Measurements from ENCODE around the gene PDE5A. TPM values are rescaled to one million over a fixed set of nuclear protein-coding genes. Genes with fewer than 3 reads are reported as not detected.

PDE5A gene
- polyA plus RNA-seq, 1 donor (not counting 4 experiments of a cell fraction or from before 2014, with no cell fraction given): 3.6 TPM

DNA sequence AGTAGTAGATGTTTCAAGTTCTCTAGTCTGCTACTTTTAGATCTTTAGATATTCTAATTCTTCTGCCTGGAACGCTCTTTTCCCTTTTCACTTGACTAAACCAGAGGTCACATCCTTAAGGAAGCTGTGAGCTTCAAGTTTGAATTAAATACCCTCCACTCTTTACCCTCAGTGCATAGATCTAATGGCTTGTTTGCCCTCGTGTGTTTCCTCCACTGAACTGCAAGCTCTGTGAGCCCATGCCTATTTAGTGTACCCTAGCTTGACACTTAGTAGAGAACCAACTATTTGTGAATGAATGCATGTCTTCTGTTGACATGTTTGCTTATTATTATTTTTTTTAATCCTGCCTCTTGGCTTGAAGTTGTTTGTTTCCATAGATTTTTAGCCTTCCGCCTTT, 138.3 kb downstream of the PDE5A start:
- no peaks in the 10 kb centered on the region for H3K79me2 ChIP-seq (ENCODE audit: control insufficient read depth, insufficient read depth, low read length)
- H2AFZ ChIP-seq (ENCODE audit: control insufficient read depth, low read length): no peak overlapping the region
- TF ChIP-seq, protein P1, sequence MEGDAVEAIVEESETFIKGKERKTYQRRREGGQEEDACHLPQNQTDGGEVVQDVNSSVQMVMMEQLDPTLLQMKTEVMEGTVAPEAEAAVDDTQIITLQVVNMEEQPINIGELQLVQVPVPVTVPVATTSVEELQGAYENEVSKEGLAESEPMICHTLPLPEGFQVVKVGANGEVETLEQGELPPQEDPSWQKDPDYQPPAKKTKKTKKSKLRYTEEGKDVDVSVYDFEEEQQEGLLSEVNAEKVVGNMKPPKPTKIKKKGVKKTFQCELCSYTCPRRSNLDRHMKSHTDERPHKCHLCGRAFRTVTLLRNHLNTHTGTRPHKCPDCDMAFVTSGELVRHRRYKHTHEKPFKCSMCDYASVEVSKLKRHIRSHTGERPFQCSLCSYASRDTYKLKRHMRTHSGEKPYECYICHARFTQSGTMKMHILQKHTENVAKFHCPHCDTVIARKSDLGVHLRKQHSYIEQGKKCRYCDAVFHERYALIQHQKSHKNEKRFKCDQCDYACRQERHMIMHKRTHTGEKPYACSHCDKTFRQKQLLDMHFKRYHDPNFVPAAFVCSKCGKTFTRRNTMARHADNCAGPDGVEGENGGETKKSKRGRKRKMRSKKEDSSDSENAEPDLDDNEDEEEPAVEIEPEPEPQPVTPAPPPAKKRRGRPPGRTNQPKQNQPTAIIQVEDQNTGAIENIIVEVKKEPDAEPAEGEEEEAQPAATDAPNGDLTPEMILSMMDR (optimal IDR thresholded peaks at IDR 0.05 in 1 of 3, IDR thresholded peaks at IDR 0.05 in 1 of 3, conservative IDR thresholded peaks at IDR 0.05 in 1 of 3; ENCODE audit: extremely low read depth in 1 of 3, insufficient read depth in 2 of 3, low read length in 3 of 3): peak in 1 of 3 experiments; percentile 23
- no peak for TF ChIP-seq EZH2 (IDR thresholded peaks at IDR 0.05; ENCODE audit: low read length)
- no peaks in the 10 kb centered on the region for H3K9me1 ChIP-seq (ENCODE audit: control insufficient read depth, extremely low read depth, insufficient read depth, low read length)
- no peak overlapping the region for H3K4me2 ChIP-seq (ENCODE audit: control insufficient read depth, extremely low read depth, insufficient read depth, low read depth, low read length)
- H3K9ac ChIP-seq (ENCODE audit: control insufficient read depth, extremely low read depth, insufficient read depth, low read length): no peak overlapping the region
- peaks cover 2 to 4% of the 10 kb centered on the region in 2 experiments for H3K36me3 ChIP-seq (ENCODE audit: control insufficient read depth in 2 of 2, extremely low read depth in 1 of 2, insufficient read depth in 2 of 2, low read length in 2 of 2)
- DNase-seq (ENCODE audit: low read depth, low spot score): no peak
- FAIRE-seq: no peak
- no peaks in the 10 kb centered on the region for H3K27me3 ChIP-seq (ENCODE audit: control insufficient read depth, extremely low read depth, insufficient read depth, low read length)
- H3K4me3 ChIP-seq (ENCODE audit: control insufficient read depth in 2 of 3, extremely low read depth in 1 of 3, insufficient read depth in 2 of 3, low read depth in 1 of 3, low read length in 3 of 3): no peak overlapping the region
- H4K20me1 ChIP-seq (ENCODE audit: control insufficient read depth, extremely low read depth, insufficient read depth, low read length): no peaks in the 10 kb centered on the region
- dilution Hi-C loops (cut with MboI; ENCODE audit: extremely low pct_ligation_motif_present, low sequenced_read_pairs): no loop called here
- no peaks in the 10 kb centered on the region for H3K4me1 ChIP-seq (ENCODE audit: control insufficient read depth, extremely low read depth, insufficient read depth, low read length)
- no peak overlapping the region for H3K27ac ChIP-seq (ENCODE audit: control insufficient read depth, insufficient read depth, low read length)
- no peaks in the 10 kb centered on the region for H3K9me3 ChIP-seq (ENCODE audit: control insufficient read depth, low read depth, low read length)

GRCh38 chr4:119489305-119489704, 139.3 kb downstream of the PDE5A start:
- no peaks in the 10 kb centered on the region for H3K9me3 ChIP-seq (ENCODE audit: control insufficient read depth, low read depth, low read length)
- H3K27ac ChIP-seq (ENCODE audit: control insufficient read depth, insufficient read depth, low read length): no peak overlapping the region
- no peaks in the 10 kb centered on the region for H3K9me1 ChIP-seq (ENCODE audit: control insufficient read depth, extremely low read depth, insufficient read depth, low read length)
- H3K4me1 ChIP-seq (ENCODE audit: control insufficient read depth, extremely low read depth, insufficient read depth, low read length): no peaks in the 10 kb centered on the region
- DNase-seq (ENCODE audit: low read depth, low spot score): no peak
- H3K27me3 ChIP-seq (ENCODE audit: control insufficient read depth, extremely low read depth, insufficient read depth, low read length): no peaks in the 10 kb centered on the region
- no peak for TF ChIP-seq EZH2 (IDR thresholded peaks at IDR 0.05; ENCODE audit: low read length)
- TF ChIP-seq, protein P1 (optimal IDR thresholded peaks at IDR 0.05 in 1 of 3, IDR thresholded peaks at IDR 0.05 in 1 of 3, conservative IDR thresholded peaks at IDR 0.05 in 1 of 3; ENCODE audit: extremely low read depth in 1 of 3, insufficient read depth in 2 of 3, low read length in 3 of 3): no peak
- no peak overlapping the region for H3K4me3 ChIP-seq (ENCODE audit: control insufficient read depth in 2 of 3, extremely low read depth in 1 of 3, insufficient read depth in 2 of 3, low read depth in 1 of 3, low read length in 3 of 3)
- no peak overlapping the region for H3K4me2 ChIP-seq (ENCODE audit: control insufficient read depth, extremely low read depth, insufficient read depth, low read depth, low read length)
- FAIRE-seq: no peak
- no peaks in the 10 kb centered on the region for H4K20me1 ChIP-seq (ENCODE audit: control insufficient read depth, extremely low read depth, insufficient read depth, low read length)
- no peak overlapping the region for H2AFZ ChIP-seq (ENCODE audit: control insufficient read depth, low read length)
- H3K36me3 ChIP-seq (ENCODE audit: control insufficient read depth in 2 of 2, extremely low read depth in 1 of 2, insufficient read depth in 2 of 2, low read length in 2 of 2): peaks cover under 1 to 2% of the 10 kb centered on the region in 2 experiments
- H3K9ac ChIP-seq (ENCODE audit: control insufficient read depth, extremely low read depth, insufficient read depth, low read length): no peak overlapping the region
- H3K79me2 ChIP-seq (ENCODE audit: control insufficient read depth, insufficient read depth, low read length): no peaks in the 10 kb centered on the region
- dilution Hi-C loops (cut with MboI; ENCODE audit: extremely low pct_ligation_motif_present, low sequenced_read_pairs): no loop called here

Data from keratinocyte (primary cell).